ENCODE results near the gene NRG3. TPM values are rescaled to one million over a fixed set of nuclear protein-coding genes. Genes with fewer than 3 reads are reported as not detected.

The NRG3 gene
- total and polyA plus RNA-seq, 12 donors, result 0.03 to 0.73 (median 0.13) TPM; not detected in 5

DNA sequence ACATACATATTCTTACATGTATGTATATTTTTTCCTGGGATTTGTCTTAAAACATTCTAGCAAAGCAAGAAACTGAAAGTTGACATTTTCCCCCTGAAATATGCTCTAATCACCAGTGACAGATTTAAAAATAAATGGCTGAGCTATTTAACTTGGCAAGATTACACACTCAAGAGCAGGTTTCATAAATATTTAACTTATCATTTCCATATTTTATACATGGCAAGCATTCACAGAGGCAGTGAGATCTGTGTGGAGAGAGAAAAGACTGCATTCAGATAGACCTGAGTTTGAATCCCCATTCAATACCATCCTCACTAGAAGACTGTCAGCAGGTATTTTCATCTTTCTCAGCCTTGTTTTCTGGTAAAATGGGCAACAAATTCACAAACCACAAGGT is 1043.0 kb downstream of the NRG3 start:
- intact Hi-C loops (cut with DNase I), result no loop called here
- H3K9me3 ChIP-seq, result peaks cover 0 to 23% (median 0%) of the 10 kb centered on the region in 11 donors
- no peak overlapping the region for H3K4me3 ChIP-seq
- no peaks in the 10 kb centered on the region for H3K4me1 ChIP-seq
- no peaks in the 10 kb centered on the region for H3K36me3 ChIP-seq
- ATAC-seq (no peak), DNase-seq (no peak)
- H3K27me3 ChIP-seq, result no peaks in the 10 kb centered on the region
- H3K27ac ChIP-seq, result no peak overlapping the region
- TF ChIP-seq, protein P1, sequence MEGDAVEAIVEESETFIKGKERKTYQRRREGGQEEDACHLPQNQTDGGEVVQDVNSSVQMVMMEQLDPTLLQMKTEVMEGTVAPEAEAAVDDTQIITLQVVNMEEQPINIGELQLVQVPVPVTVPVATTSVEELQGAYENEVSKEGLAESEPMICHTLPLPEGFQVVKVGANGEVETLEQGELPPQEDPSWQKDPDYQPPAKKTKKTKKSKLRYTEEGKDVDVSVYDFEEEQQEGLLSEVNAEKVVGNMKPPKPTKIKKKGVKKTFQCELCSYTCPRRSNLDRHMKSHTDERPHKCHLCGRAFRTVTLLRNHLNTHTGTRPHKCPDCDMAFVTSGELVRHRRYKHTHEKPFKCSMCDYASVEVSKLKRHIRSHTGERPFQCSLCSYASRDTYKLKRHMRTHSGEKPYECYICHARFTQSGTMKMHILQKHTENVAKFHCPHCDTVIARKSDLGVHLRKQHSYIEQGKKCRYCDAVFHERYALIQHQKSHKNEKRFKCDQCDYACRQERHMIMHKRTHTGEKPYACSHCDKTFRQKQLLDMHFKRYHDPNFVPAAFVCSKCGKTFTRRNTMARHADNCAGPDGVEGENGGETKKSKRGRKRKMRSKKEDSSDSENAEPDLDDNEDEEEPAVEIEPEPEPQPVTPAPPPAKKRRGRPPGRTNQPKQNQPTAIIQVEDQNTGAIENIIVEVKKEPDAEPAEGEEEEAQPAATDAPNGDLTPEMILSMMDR (IDR thresholded peaks at IDR 0.05), result no peak

DNA sequence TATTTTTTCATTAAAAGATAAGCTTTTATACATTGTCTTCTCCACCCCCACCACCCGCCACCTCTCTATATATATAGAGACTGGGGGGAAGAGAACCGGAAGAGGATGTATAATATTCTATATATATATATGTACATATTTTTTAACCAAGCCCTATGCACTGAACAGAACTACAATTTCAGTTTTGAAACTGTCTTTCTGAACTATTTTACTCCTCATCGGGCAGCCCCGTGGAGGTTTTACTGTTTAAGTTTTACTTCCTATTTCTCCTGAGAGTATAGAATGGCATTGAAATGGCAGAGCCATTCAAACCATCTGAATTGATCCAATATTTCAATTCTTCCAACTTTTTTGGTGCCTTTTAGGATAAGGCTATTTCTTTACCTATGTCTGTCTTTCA is 1047.1 kb downstream of the NRG3 start:
- H3K36me3 ChIP-seq, result no peaks in the 10 kb centered on the region
- H3K9me3 ChIP-seq, result peaks cover 0 to 16% (median 0%) of the 10 kb centered on the region in 11 donors
- H3K27ac ChIP-seq, result no peak overlapping the region
- 88 to 95% methylated on average over 4 of the region's 4 CpGs for WGBS, 2 donors
- H3K27me3 ChIP-seq, result no peaks in the 10 kb centered on the region
- no peaks in the 10 kb centered on the region for H3K4me1 ChIP-seq
- ATAC-seq, result no peak
- no peak overlapping the region for H3K4me3 ChIP-seq
- TF ChIP-seq, protein P1 (IDR thresholded peaks at IDR 0.05), result no peak
- intact Hi-C loops (cut with DNase I), result no loop called here
- no peak for DNase-seq

DNA sequence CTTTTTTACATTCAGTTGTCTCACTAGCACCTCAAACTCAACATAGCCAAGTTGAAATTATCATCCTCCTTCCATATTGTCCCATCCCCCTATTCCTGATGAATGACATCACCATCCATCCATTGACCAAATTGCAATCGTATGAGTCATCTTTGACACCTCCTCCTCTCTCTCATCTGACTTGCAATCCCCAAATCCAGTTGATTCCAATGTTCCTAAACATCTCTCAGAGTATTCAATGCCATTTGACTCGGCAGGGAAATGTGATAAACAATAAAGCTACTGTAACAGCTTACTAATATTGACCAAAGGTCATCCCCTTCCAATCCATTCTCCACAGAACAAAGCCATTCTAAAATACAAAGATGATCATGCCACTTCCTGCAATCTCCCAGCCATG is 1047.8 kb downstream of the NRG3 start:
- Histone ChIP-seq H3K9me3 (peaks cover 0 to 16% (median 0%) of the 10 kb centered on the region in 11 donors), H3K4me3 (no peak overlapping the region), H3K4me1 (no peaks in the 10 kb centered on the region), H3K27ac (no peak overlapping the region), H3K36me3 (no peaks in the 10 kb centered on the region), H3K27me3 (no peaks in the 10 kb centered on the region)
- intact Hi-C loops (cut with DNase I), result no loop called here
- 71 to 73% methylated on average over 2 of the region's 2 CpGs for WGBS, 2 donors
- ATAC-seq (no peak), DNase-seq (no peak)
- TF ChIP-seq, protein P1 (IDR thresholded peaks at IDR 0.05), result no peak

DNA sequence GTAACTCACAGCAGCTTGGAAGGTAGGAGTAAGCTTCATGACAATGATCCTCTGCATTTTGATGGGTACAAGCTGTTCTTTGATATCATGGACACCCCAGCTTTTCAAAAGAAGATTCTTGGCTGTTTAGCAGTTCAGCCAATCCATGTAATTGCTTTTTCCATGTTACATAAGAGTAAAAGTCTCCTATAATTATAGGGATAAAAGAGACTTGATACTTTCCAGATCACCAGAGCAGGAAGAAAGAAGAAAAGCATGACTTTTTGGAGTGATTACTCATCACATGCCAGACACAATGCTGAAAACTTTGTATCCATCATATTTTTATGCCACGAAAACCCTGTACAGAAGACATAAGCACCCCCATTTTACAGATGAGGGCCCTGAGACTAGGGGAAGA is 1049.7 kb downstream of the NRG3 start:
- DNase-seq (no peak), ATAC-seq (no peak)
- Histone ChIP-seq H3K4me1 (no peaks in the 10 kb centered on the region), H3K27me3 (no peaks in the 10 kb centered on the region), H3K27ac (no peak overlapping the region), H3K36me3 (no peaks in the 10 kb centered on the region), H3K9me3 (peaks cover 0 to 12% (median 0%) of the 10 kb centered on the region in 11 donors), H3K4me3 (no peak overlapping the region)
- WGBS, 2 donors, result 89 to 95% methylated on average over 1 of the region's 1 CpG
- TF ChIP-seq, protein P1 (IDR thresholded peaks at IDR 0.05), result no peak
- intact Hi-C loops (cut with DNase I), result no loop called here

All from heart right ventricle (tissue), 16 donors.